ENCODE measurements around the gene SOAT2.
"Not testable (repeated sequence)": the region's sequence is repeated elsewhere in the genome, so short reads cannot be mapped to it uniquely, and the experiment has no call there.

The SOAT2 gene

DNA sequence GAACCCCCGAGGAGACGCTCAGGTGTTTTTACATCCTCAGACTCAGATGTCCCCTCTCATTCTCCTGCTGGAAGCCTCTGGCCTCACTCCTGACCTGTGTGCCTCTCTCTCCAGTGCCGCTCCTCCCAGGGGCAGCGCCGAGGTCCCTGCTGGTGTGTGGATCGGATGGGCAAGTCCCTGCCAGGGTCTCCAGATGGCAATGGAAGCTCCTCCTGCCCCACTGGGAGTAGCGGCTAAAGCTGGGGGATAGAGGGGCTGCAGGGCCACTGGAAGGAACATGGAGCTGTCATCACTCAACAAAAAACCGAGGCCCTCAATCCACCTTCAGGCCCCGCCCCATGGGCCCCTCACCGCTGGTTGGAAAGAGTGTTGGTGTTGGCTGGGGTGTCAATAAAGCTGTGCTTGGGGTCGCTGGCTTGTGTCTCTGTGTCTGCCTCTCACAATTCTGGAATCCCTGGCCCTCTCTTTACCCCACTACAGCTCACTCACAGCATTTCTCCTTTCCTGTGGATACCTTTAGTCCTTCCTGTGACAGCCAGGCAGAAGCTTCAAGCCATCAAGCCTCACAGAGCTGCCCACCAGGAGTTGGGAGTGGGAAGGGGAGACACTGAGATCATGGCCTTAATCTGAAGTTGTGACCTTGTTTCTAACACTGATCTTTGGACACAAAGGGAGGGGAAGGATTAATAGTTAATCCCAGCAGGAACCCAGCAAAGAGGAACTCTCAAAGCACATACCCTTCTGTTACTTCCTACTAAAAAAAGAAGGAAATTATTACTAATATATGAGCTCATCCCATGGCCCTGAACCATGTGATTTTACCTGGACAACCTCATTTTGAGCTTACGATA, 1.1 kb upstream of the SOAT2 start:
- in situ Hi-C loops (cut with MboI; ENCODE audit: low sequenced_read_pairs), result no loop called here

GRCh38 chr12:53103860-53104305, 597 bp downstream of the SOAT2 start:
- in situ Hi-C loops (cut with MboI; ENCODE audit: low sequenced_read_pairs), result no loop called here

- in situ Hi-C loops (cut with MboI; ENCODE audit: low sequenced_read_pairs), result no loop called here
Observed at GRCh38 chr12:53105256-53105655, 2.0 kb downstream of the SOAT2 start.

DNA sequence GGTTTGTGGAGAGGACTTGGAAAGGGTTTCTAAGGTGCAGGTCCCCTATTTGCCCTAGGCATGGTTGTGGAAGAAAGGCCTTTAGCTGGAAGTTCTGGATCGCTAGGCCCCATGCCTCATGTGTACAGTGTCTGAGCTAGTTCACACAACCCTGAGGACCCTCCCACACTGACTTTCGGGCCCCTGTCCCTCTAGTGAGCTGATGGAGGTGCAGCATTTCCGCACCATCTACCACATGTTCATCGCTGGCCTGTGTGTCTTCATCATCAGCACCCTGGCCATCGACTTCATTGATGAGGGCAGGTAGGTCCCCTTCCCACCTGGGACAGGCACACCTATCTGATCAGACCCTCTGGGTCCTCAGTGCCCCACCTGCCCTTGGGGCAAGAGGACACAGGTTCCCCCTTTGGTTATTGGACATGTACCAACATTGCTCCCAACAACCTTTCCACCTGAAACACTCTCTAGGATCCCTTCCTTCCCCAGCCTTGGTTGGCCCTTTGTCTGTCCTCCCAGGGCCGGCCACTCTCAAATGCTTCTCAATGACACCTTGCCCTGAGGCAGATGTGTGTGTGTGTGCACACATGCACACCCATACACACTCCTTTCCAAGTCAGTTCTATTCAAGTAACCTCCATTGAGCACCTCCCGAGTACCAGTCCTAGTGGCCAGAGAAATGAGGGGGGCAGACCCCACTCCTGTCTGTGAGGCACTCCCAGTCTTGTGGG, 2.6 kb downstream of the SOAT2 start:
- in situ Hi-C loops (cut with MboI; ENCODE audit: low sequenced_read_pairs), result no loop called here

GRCh38 chr12:53107122-53107521, 3.8 kb downstream of the SOAT2 start:
- in situ Hi-C loops (cut with MboI; ENCODE audit: low sequenced_read_pairs), result no loop called here

- in situ Hi-C loops (cut with MboI; ENCODE audit: low sequenced_read_pairs), result not testable (repeated sequence)
Observed at GRCh38 chr12:53112431-53112830, 9.1 kb downstream of the SOAT2 start.

GRCh38 chr12:53113136-53113705, 9.9 kb downstream of the SOAT2 start:
- in situ Hi-C loops (cut with MboI; ENCODE audit: low sequenced_read_pairs), result no loop called here

GRCh38 chr12:53113951-53114350, 10.7 kb downstream of the SOAT2 start:
- in situ Hi-C loops (cut with MboI; ENCODE audit: low sequenced_read_pairs), result no loop called here

DNA sequence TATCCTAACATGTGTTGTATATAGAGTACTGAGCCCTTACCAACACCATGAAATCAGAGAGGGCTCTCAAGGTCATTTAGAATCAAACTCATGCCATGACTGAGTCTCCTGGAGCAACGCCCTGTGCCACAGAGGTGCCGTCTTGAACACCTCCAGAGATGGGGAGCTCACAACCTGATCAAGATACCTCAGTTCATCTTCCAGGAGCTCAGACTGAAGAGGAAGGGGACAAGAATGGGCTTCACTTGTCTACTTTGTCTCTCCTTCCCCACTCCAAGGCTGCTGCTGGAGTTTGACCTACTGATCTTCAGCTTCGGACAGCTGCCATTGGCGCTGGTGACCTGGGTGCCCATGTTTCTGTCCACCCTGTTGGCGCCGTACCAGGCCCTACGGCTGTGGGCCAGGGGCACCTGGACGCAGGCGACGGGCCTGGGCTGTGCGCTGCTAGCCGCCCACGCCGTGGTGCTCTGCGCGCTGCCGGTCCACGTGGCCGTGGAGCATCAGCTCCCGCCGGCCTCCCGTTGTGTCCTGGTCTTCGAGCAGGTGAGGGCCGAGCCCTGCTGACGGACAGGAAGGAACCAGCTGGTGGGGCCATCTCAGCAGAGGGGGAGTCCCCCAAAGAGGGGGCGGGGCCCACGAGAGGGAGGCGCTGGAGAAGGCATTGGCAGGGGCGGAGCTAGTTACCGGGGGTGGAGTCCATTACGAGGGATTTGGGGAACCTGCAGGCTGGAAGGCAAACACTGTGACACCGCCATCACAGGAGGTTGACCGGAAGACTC, 12.0 kb downstream of the SOAT2 start:
- in situ Hi-C loops (cut with MboI; ENCODE audit: low sequenced_read_pairs), result no loop called here

DNA sequence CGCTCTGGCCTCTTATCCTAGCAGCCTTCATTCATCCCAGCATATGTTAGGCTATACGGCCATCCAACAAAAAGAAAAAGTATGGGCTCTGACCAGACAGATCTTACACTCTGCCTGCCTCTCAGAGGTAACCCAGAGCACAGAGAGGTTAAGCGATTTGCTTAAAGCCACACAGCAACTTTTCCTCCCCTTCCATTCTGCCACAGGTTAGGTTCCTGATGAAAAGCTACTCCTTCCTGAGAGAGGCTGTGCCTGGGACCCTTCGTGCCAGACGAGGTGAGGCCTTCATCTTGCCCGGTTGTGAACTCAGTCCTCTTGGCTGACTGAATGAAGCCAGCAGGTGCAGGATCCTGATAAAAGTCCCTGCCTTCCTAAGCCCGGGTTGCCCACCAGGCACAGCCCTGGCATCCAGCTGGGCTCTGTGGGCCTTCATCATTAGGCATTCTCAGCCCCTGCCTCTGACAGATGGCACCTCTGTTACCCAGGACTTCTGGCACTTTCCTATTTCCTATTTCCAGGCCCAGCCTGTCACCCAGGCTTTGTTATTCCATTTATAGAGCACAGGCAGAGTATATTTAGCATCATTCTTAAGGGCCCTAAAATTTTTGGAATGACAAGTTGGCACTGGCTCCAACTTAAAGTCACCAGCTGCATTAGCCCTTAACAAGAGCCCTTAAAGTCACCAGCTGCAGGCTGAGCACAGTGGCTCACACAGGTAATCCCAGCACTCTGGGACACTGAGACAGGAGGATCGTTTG, 12.8 kb downstream of the SOAT2 start:
- in situ Hi-C loops (cut with MboI; ENCODE audit: low sequenced_read_pairs), result no loop called here

DNA sequence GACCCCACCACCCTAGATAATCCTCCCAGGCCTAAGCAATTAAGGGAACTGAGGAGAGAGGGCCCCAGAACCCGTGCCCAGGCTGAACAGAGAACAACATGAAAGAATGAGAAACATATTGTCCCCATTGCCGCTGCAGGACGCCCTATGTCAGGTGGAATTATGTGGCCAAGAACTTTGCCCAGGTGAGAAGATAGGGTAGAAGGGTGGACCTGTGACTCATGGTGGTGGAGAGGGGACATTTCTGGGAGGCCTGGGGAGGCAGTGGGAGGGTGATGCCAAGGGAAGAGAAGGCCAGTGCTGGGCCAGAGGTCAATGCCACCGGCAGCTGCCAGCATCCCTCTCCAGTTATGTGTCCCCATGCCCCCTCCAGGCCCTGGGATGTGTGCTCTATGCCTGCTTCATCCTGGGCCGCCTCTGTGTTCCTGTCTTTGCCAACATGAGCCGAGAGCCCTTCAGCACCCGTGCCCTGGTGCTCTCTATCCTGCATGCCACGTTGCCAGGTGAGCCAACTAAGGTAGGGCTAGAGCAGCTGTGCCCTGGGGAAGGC, 15.5 kb downstream of the SOAT2 start:
- in situ Hi-C loops (cut with MboI; ENCODE audit: low sequenced_read_pairs), result no loop called here

GRCh38 chr12:53120685-53121525, 17.6 kb downstream of the SOAT2 start:
- in situ Hi-C loops (cut with MboI; ENCODE audit: low sequenced_read_pairs), result no loop called here

DNA sequence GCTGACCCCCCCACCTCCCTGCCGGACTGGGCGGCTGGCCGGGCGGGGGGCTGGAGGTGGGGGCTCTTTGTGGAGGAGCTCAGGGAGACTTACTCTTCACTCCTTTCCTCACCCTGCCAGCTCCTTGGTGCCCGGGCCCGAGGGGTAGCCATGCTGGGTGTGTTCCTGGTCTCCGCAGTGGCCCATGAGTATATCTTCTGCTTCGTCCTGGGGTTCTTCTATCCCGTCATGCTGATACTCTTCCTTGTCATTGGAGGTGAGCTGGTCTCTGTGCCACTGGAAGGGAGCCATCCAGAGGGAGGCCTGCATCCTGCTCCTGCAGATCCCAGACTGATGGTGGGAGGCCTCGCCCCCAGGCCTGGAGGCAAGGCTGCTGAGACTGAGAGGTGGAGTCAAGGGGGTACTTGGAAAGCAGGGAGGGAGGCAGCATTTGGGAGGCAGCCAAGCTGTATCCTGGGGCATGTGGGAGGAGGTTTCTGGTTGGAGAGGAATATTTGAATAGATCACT, 19.7 kb downstream of the SOAT2 start:
- in situ Hi-C loops (cut with MboI; ENCODE audit: low sequenced_read_pairs), result no loop called here

DNA sequence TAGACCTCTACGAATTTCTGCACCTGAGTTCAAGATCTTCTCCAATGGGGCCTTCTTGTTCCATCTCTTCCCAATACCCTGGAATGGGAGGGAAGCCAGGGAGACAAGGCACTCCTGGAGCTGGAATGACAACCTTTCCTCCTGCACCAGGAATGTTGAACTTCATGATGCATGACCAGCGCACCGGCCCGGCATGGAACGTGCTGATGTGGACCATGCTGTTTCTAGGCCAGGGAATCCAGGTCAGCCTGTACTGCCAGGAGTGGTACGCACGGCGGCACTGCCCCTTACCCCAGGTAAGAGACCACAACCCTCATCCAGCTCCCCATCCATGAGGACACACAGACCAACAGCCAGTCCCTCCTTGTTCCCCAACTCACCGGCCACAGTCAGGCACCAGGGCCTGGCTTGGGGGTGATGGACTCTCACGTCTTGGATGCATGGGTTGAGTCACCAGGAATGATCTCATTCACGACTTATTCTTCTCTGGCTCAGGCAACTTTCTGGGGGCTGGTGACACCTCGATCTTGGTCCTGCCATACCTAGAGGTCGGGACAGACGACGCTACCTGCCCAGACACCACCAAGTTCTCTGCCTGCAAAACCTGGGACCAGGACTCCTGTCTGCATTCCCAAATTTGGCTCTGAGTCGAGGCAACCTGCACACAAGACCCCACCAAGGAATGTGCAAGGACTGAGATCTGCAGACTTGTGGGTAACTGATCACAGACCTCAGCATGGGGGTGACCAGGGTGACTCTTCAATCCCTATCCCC, 20.5 kb downstream of the SOAT2 start:
- in situ Hi-C loops (cut with MboI; ENCODE audit: low sequenced_read_pairs), result no loop called here

DNA sequence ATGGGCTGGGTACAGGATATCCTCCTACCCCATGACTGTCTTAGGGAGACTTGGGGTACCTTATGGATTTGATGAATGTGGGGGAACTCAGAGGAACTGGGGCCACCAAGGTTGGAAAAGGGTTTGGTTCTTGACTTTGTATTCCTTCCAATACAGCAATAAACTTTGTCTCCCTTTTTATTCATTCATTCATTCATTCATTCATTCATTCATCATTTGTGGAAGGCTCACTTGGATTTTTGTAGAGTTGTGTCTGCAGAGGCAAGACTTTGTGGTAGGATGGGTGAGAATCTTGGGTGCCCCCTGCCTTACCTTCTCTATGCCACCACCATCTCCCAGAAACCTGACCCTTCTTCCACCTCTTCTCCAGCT, 21.1 kb downstream of the SOAT2 start:
- in situ Hi-C loops (cut with MboI; ENCODE audit: low sequenced_read_pairs), result no loop called here

- in situ Hi-C loops (cut with MboI; ENCODE audit: low sequenced_read_pairs), result no loop called here
Observed at GRCh38 chr12:53127169-53127568, 23.9 kb downstream of the SOAT2 start.

DNA sequence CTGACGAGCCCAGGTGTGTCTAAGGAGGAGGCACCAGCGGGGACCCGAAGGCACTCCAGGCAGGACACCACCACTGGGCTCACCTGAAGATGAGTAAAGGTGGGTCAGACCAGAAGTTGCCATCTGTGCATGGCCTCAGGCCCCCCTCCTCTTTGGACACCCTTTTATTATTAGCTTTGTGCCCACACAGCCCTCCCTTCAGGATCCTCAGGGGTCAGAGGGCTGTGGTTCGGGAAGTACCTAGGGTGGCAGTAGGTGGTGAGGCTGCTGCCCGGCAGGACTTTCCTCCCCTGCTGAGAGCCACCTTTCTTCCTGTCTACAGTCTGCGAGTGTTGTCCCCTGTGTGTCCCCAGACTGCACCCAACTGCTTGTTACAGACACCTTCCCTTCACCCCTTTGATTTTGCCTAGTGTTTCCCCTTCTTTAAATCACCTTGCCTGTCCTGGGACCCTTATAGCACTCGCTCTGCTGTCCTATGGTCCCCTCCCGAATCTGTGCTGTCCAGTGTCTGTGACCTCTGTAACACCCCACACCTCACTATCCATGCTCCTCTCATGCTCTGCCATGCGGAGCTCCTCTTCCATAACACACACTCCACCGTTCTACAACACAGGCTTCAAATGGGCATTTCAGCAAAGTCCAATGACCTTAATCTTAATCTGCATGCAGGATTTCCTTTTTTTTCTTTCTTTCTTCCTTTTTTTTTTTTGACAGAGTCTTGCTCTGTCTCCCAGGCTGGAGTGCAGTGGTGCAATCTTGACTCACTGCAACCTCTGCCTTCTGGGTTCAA, 25.7 kb downstream of the SOAT2 start:
- in situ Hi-C loops (cut with MboI; ENCODE audit: low sequenced_read_pairs), result no loop called here
